Esophagus mucosa (tissue), 1 donor: Measurements from ENCODE around the gene OSBPL5. TPM values are rescaled to one million over a fixed set of nuclear protein-coding genes. Genes with fewer than 3 reads are reported as not detected.
"Not testable (repeated sequence)": the region's sequence is repeated elsewhere in the genome, so short reads cannot be mapped to it uniquely, and the experiment has no call there.

ENCODE experiments used
- ATAC-seq: fragments of 200-7000 bp; cut with Tn5 transposase; one replicate; pipeline ENCODE4 v1.9.1; 2020
- total RNA-seq: library from RNA; stranded (reverse); gene quantifications from one replicate; pipeline ENCODE4 v1.2.4, GENCODE V29; 2023
- donor health status: DM: yes; HTN: yes; CAD: no.

Gene OSBPL5
- total RNA-seq, 1 donor from 2014 or later: 13.4 TPM

DNA sequence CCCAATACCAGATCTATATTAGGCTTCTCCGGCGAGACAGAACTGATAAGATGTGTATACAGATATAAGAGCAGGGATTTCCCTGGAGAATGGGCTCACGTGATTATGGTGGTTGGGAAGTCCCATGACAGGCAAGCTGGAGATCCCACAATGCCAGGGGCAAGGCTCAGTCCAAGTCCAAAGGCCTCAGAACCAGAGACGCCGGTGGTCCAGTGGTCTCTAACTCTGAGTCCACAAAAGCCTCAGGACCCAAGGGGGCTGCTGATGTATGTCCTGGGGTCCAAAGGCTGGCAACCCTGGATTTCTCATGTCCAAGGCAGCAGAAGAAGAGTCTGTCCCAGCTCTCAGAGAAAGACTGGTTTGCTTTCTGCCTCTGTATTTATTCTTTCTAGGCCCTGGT lies 15.8 kb upstream of the OSBPL5 start:
- no peak for ATAC-seq

DNA sequence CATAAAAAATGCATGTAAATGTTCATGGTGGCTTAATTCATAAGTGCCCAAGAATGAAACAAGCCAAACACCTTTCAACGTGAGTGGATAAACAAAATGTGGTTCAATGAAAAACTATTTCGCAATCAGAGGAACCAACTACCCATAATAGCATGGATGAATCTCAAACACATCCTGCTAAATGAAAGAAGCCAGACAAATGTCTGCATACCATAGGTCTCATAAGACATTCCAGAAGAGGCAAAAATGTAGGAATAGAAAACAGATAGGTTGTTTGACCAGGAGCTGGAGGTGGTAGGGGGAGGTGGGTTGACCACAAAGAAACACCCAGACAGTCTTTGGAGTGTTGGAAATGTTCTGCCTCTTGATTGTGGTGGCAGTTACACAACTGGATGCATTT lies 13.2 kb upstream of the OSBPL5 start:
- ATAC-seq: no peak

DNA sequence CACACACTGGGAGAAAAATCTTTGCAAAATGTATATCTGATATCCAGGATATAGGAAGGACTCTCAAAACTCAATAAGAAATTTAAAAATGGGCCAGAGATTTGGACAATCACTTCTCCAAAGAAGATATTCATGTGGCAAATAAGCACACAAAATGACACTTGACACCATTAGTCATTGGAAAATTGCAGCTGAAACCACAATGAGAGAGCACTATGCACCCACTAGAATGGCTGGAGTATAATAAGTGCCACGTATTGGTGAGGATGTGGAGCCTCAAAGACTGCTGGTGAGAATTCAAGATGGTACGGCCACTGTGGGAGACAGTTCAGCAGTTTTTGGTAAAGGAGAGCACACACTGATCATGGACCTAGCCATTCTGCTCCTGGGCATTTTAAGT lies 12.8 kb upstream of the OSBPL5 start:
- no peak for ATAC-seq

DNA sequence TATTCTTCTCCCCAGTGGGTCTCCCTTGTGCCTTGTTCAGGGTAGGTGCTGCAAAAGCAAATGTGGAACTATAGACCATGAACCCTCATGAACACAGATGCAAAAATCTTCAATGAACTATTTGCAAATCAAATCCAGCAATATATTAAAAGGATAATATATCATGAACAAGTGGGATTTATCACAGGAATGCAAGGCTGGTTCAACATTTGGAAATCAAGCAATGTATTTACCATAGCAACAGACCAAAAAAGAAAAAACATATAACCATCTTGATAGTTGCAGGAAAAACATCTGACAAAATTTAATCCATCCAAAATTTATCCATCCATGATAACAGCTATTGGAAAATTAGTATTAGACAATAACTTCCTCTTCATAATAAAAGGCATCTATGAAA lies 11.4 kb upstream of the OSBPL5 start:
- no peak for ATAC-seq

DNA sequence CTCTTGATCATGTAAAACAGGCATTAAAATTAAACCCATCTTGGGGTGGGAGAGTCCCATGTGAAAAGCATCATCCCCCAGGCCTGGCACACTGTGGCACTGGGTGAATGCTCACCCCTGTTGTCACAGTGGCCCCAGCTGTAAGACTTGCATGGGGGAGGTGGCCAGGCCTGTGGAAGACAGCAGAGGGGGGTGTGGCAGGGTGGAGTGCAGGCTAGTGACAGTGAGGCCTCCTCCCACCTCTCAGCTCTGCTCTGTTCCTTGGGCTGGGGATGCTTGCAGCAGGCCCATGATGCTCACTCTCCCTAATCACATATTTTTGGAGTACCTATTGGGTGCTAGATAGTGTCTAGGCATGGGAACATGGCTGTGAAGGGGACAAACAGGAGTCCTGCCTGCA lies 10.1 kb upstream of the OSBPL5 start:
- no peak for ATAC-seq

DNA sequence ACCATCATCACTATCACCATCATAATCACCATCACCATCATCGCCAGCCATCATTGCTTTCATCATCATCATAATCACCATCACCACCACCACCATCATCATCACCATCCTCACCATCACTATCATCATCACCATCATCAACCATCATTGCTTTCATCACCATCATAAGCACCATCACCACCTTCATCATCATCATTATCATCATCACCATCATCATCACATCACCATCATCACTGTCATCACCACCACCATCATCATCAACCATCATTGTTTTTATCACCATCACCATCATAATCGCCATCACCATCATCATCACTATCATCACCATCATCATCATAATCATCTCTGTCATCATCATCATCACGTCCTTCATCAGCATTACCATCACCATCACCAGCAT lies 9.3 kb upstream of the OSBPL5 start:
- ATAC-seq: no peak

DNA sequence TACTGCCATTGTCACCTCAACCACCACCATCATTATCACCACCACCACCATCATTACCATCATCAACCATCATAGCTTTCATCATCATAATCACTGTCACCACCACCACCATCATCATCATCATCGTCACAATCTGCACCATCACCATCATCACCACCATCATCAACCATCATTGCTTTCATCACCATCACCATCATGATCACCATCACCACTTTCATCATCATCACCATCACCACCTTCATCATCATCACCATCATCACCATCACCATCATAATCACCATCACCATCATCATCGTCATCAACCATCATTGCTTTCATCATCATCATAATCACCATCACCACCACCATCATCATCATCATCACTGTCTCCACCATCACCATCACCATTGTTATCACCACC lies 8.7 kb upstream of the OSBPL5 start:
- no peak for ATAC-seq

DNA sequence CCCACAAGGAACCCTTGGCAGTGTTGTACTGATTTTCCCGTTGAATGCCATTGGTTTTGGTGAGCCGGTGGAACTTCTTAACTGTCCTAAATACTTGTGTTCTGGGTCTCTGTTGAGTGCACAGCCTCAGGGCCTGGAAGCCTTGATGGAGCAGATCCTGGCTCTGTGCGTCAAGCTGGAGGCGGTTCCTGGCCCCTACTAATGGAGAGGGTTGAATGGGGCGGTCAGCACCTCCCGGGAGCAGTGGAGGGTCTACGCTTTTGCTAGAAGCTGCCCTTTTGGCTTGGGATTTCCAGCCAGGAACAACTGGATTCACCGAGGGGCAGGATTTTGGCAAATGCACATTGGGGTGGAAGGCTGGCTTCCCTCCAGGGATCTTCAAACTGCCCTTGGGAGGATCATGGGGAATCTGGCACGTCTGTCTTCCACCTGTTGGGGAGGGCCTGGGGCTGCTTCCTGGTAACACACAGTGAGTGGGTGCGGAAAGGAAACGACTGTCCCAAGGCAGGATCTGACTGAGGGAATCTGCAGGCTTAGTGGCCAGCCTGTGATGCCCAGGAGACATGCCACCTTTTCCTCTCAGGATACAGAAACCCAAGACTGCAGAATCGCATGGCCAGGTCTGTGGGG lies 6.9 kb upstream of the OSBPL5 start:
- no peak for ATAC-seq

DNA sequence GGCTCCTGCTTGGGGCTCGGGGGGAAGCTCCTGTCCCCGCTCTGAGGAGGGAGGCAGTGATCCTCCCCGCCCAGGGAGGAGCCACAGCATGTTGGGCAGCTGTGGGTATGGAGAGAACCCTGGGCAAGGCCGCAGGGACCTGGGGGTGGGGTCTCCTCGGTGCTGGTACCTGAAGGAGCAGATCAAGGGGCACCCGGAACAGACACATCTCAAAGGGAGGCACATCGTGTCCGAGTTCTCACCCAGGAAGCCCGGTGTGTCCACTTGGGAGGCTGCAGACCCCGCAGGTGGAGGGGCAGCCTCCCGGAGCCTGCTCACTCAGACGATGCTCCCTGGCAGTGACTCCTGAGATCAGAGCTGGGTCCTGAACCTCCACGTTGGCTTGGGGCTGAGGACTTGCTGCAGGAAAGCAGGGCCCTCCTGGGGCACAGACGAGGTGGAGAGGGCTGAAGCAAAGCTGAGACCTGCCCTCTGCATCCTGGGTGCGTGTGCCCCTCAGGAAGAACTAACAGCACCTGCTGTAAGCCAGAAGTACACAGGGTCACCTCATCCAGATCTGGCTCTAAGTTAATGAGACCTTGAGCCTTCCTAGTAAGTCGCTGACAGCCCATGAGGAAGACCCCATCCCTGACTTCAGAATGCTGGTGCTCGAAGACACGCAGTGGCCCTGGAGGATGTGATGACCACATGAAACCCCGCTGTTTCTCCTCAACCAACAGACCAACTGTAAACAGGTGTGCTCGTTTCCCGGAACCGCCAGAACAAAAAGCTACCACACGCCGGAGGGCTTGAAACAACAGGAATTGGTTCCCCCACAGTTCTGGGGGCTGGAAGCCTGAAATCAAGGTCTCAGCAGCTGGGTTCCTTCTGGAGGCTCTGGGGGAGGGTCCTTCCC lies 5.9 kb upstream of the OSBPL5 start:
- no peak for ATAC-seq

DNA sequence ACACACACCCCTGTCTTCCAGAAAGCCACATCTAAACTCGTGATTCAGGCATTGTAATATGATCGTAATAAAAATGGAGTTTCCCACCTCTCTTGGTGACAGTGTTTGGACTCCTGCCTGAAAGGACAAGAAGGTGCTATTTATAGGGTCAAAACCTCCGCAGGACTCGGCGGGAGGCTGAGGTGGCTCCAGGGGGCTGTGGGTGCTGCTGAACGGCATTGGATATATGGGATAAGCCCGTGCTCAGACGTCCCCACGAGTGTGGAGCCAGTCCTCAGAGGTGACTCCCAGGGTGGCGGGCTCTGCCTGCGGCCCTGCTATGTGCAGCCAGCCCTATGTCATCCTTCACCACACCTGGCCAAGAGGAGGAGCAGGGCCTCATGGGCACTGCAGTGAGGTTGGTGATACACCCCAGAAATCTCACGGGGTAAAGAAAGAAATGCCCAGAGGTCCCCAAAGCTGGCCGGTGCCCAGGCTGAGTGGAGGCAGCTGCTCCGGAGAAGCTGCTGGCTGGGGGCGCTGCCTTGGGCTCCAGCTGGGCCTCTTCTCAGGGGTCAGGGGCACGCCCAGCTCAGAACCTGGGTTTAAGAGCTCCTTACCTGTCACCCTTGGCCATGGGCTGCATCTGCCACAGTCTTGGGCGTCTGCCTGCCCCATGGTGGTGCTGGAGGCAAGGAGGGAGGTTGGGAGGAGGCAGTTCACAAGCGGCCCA lies 5.1 kb upstream of the OSBPL5 start:
- ATAC-seq: no peak

DNA sequence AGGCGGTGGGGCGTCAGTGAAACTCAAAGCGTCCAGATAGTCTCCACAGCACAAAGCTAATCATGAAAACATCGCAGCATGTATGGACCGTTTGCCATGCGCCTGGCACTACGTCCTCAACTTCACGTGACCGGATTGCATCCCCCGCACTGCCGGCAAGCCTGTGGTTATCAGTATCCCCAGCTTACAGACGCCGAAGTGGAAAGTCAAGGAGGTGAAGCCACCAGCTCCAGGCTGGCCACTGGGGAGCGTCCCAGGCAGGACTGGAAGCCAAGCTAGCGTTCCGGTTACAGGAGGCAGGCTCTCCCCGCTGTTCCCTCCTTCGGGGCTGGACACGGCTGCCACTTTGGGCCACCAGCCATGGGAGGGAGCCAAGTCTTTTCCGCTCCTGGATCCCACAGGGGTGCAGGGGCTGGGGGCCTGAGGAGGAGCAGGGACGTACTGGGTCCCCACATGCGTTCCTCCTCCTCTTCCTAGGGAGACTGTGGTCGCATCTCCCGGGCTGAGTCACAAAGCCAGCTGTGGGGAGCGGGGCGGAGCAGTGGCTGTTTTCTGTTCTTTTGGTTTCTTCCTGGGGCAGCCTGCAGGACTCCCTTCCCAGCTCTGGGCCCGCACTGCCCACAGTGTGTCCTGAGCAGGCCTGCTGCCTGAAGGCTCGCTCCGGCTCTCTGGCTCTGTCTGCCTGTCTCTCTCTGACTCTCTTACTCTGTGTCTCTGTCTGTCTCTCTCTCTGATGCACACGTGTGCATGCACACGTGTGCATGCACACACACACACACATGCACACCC lies 4.3 kb upstream of the OSBPL5 start:
- peak; percentile 14 for ATAC-seq

DNA sequence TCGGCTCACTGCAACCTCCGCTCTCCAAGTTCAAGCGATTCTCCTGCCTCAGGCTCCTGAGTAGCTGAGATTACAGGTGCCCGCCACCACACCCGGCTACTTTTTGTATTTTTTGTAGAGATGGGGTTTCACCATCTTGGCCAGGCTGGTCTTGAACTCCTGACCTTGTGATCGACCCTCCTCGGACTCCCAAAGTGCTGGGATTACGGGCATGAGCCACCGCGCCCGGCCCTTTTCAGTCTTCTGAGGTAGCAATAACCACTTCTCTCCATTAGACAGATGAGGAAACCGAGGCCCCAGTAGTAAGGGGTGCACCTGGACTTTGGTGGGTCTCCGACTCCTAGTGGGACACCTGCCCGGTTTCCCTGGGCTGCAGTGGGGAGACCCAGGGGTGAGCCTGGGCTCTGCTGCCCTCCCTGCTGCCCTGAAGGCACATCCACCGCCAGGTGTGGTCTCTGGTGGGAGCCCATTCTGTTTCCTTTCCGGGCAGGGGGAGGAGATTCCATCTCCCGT lies 3.7 kb upstream of the OSBPL5 start:
- ATAC-seq: not testable (repeated sequence)

DNA sequence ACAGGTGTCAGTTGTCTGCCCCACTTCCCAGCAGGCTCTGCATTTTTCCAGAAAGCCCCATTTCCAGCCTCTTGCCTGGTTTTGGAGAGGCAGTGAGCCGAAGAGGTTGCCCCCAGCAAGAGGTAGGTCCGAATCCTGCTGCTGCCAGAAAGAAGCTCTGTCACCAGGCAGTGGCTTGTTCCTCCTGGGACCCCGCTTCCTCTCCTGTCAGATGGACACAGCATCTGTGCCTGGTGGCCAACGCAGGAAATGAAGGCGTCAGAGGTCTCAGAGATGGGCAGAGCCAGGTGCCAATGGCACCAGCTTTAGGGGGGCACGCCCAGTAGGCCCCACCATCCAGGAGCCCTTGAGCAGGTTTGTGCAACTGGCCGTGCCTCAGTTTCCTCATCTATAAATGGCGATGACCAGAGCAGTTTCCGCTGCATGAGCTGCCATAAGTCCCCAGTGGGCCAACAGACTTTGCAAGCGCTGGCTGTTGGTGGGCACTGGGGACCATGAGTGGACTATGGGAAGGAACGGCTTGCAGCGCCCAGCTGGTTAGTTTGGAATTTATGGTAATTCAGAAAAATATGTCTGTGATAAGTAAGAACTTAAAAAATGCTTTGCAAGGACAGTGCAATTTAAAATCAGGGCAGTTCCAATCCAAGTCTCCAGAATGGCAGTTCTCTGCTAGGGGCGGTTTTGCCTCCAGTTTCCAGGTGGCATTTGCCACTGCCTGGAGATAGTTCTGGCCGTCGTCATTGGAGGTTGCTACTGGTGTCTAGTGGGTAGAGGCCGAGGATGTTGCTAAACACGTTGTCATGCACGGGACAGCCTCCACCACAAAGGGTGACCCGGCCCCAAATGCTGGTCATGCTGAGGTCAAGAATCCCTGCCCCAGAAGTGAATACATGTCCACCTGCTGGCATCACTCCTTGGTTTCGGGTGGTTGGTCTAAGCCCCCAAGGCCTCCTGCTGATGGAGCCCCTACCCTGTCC lies 2.3 kb upstream of the OSBPL5 start:
- no peak for ATAC-seq

DNA sequence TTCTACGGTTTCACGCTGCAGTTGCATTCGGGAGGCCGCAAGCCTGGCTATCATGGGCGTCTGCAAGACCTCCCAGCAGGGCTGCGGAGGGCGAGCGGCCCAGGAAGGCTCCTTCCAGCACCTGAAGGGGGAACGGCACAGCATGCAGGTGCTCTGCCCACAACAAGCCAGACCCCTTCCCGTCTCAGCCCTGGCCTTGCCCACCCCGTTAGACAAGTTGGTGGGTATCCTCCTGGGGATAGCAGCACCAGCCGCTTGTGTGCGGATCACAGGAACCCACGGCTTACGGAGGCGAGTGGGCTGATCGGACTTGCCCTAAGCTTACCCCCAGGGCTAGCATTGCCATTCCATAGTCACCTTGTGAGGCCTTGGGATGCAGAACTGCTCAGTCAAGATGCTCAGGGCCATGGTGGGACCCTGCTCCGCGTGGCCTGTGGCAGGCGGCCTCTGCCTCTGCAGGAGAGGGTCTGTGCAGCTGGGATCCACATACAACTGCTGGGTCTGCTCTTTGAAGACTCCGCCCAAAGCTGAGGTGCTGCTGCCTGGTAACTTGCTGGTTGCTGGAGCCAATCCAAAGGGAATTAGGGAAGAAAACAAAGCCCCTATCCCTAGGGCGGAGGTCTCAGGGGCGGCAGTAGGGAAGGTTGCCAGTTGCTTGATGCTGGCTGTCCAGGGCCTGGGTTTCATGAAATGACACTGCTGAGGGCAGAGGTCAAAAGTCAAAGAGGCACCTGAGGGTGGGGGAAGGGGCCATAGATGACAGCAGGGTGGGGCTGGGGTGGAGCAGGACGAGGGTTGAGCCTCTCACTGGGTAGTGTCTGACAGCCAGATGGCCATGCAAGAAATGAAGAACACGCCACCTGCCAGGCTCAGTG lies 1.4 kb upstream of the OSBPL5 start:
- ATAC-seq: no peak

DNA sequence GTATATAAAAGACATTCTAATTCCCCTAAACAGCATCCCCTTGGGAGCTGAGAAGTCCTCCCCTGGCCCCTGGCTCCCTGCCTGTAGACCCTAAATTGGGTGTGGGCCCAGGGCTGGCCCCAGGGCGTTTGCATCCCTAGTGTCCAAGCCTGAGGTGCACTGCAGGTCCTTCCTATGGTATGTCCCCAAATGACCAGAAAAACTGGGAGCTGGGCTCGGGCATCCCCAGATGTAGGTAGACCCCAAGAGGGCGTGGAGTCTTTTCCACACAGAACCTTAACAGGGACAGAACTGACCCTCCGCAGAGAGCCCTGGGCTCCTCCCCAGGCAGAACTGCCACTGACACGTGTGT lies 782 bp upstream of the OSBPL5 start:
- no peak for ATAC-seq

DNA sequence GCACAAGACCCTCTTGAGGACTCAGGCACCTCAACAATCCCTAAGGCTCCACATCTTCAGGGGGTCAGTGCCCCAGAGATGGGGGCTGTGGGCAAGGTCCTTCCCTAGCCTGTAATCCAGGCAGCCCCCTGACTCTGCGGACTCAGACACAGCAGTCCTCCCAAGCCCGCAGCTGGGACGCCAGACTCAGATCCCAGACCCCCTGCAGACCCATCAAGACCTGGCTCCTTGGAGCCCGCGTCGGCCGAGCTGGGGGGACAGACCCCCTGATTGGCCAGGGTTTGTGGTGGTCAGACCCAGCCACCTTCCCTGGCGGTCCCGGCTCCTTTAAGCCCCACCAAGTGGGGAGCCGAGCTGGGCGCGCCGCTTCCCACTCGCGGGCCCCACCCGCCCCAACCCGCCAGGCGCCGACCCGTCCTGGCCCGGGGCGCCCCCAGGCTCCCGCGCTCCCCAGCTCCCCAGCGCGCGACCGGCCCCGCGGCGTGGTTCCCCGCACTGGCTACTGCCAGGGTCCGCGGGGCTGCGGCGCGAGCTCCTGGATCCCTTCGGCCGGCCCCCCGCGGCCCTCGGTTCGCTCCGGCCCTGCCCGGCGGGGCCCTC lies 458 bp downstream of the OSBPL5 start:
- ATAC-seq: peak; percentile 18

DNA sequence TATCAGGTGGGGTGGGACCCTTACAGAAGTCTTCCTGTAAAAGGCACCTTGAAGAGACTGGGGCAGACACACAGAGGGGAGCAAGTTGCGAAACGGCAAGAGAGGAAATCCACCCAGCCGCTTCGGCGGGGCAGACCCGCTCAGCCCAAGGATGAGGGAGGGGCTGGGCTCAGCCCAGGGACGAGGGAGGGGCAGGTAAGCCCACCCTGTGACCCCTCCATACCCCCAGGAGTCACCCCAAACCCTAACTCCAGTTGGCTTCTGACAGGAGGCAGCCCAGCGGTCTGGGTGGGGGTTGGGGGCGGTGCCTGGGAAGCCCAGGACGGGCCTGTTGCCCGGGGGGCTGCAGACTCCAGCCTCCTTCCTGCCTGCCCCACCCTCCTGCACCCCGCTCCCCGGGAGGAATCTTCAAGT lies 965 bp downstream of the OSBPL5 start:
- ATAC-seq: no peak

DNA sequence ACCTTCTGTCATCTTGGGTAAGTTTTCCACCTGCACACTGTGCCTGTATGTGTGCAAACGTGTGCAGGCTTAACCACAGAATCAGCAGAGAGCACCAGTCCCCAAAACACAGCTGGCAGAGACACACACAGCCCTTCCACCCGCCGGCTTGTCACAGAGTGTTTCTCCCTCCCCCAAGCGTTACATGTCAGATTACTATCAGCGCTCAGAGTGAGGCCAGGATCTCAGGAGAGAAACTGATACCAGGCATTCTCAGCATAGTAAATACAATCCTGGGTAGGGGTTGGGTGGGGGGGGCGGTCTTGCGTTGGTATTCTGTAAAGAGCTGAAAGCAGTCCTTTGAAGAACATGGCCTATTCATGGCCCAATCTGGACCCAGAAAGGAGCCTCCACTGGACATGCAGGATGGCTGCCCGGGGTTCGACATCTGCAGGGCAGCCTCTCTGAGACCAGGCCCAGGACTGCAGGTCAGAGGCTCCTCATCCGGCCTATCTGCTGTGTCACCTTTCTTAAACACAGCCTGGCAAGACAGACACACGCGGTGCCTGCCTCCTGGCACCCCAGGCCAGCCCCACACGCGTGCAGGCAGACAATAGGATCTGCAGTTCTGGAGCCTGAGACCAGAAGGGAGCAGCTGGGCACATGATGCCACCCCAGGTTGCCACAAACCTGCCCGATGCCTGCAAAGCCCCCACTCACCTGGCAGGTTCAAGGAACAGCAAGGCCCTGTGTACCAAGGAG lies 1.7 kb downstream of the OSBPL5 start:
- ATAC-seq: no peak
